Panc1 (cell line): ENCODE data around the gene TRPC4AP. TPM values are rescaled to one million over a fixed set of nuclear protein-coding genes. Genes with fewer than 3 reads are reported as not detected.

Source experiments
- ATAC-seq: fragments of 200-7000 bp; cut with Tn5 transposase; 2 replicates; pipeline ENCODE4 v1.9.1; 2020; ENCODE audit warnings: mild to moderate bottlenecking, moderate library complexity
- BruUV-seq: library from RNA; stranded (reverse); fragments of 400-500 nt; replicated peaks from 2 replicates; lab custom pipeline; 2021; lab: Mats Ljungman, UMichigan
- CTCF ChIA-PET: fragments of 300-600 bp; sonication (Branson Sonifier 250); formaldehyde crosslinking; loops from one replicate; lab custom pipeline; 2022; ENCODE audit warnings: antibody characterized with exemption; lab: Charles Lee
- POLR2A ChIA-PET: fragments of 300-600 bp; sonication (Branson Sonifier 250); formaldehyde crosslinking; loops from one replicate; lab custom pipeline; 2022; ENCODE audit warnings: antibody characterized with exemption; lab: Charles Lee
- DNase-seq: peaks from one replicate; pipeline ENCODE4 v3.0.0-alpha.2; 2010; ENCODE audit warnings: low read depth, low spot score
- H3K27ac ChIP-seq: 2 replicates; pipeline ENCODE4 v1.5.1; 2011; ENCODE audit warnings: mild to moderate bottlenecking, low read length, inconsistent platforms
- H3K27me3 ChIP-seq: fragments of 200-500 bp; sonication (Bioruptor generic); 2 replicates; pipeline ENCODE4 v1.6.0; 2014; ENCODE audit warnings: low read length, inconsistent platforms; ENCODE audit not compliant: control insufficient read depth, insufficient read depth
- H3K36me3 ChIP-seq: fragments of 200-500 bp; sonication (Bioruptor generic); 2 replicates; pipeline ENCODE4 v1.5.1; 2014; ENCODE audit warnings: inconsistent platforms, mild to moderate bottlenecking, low read length, moderate library complexity; ENCODE audit not compliant: control insufficient read depth, insufficient read depth
- H3K4me1 ChIP-seq: 2 replicates; pipeline ENCODE4 v1.5.1; 2011; ENCODE audit warnings: inconsistent platforms, mild to moderate bottlenecking, low read length, moderate library complexity; ENCODE audit not compliant: control insufficient read depth, insufficient read depth
- H3K4me3 ChIP-seq, 2 experiments: 2 replicates each; pipeline ENCODE4 v1.5.1; 2011 to 2012; ENCODE audit warnings: low read depth in 2 of 2, low read length in 2 of 2, mild to moderate bottlenecking in 2 of 2, inconsistent platforms in 1 of 2, moderate library complexity in 1 of 2
- H3K9me3 ChIP-seq: fragments of 200-500 bp; sonication (Bioruptor generic); 2 replicates; pipeline ENCODE4 v1.5.1; 2014; ENCODE audit warnings: low read depth, mild to moderate bottlenecking, inconsistent platforms, low read length, moderate library complexity; ENCODE audit not compliant: control insufficient read depth, insufficient read depth
- POLR2AphosphoS5 ChIP-seq: IDR thresholded peaks from 2 replicates; pipeline ENCODE4 v1.6.1; 2012; ENCODE audit warnings: mild to moderate bottlenecking, low read depth, low read length, moderate library complexity
- SIN3A ChIP-seq: IDR thresholded peaks from 2 replicates; pipeline ENCODE4 v1.6.1; 2012; ENCODE audit warnings: low read depth, mild to moderate bottlenecking, low read length, moderate library complexity, borderline replicate concordance; ENCODE audit not compliant: insufficient read depth
- TCF7L2 ChIP-seq: IDR thresholded peaks from 2 replicates; pipeline ENCODE4 v1.6.1; 2011; ENCODE audit warnings: mild to moderate bottlenecking, low read depth, low read length, inconsistent platforms
- in situ Hi-C: cut with HindIII; loops from 2 replicates; pipeline ENCODE4 v1.10.0; 2016; ENCODE audit warnings: low sequenced_read_pairs, low pct_unique_long_range_greater_than_20kb
- intact Hi-C: fragments of 100-400 bp; cut with micrococcal nuclease; formaldehyde crosslinking; loops from one replicate; pipeline ENCODE4 v1.10.0; 2022; ENCODE audit not compliant: unreplicated experiment
- total RNA-seq: library from RNA; stranded (reverse); gene quantifications from one replicate; pipeline ENCODE4 v1.2.1, GENCODE V29; 2021; ENCODE audit not compliant: unreplicated experiment
- TF ChIP-seq, protein P1 (sequence below), 2 experiments: IDR thresholded peaks; 2 replicates each; pipeline ENCODE4 v1.6.1; 2011 to 2012; ENCODE audit warnings: low read depth in 2 of 2, control low read depth in 1 of 2, low read length in 1 of 2, mild to moderate bottlenecking in 1 of 2, moderate library complexity in 1 of 2; ENCODE audit not compliant: insufficient read depth in 1 of 2
- TF ChIP-seq, protein P2 (sequence below): fragments of 450-650 bp; IDR thresholded peaks from 2 replicates; pipeline ENCODE4 v1.5.1; 2017; ENCODE audit warnings: mild to moderate bottlenecking

The TRPC4AP gene
- total RNA-seq, 1 experiment from 2014 or later: 48.4 TPM

DNA sequence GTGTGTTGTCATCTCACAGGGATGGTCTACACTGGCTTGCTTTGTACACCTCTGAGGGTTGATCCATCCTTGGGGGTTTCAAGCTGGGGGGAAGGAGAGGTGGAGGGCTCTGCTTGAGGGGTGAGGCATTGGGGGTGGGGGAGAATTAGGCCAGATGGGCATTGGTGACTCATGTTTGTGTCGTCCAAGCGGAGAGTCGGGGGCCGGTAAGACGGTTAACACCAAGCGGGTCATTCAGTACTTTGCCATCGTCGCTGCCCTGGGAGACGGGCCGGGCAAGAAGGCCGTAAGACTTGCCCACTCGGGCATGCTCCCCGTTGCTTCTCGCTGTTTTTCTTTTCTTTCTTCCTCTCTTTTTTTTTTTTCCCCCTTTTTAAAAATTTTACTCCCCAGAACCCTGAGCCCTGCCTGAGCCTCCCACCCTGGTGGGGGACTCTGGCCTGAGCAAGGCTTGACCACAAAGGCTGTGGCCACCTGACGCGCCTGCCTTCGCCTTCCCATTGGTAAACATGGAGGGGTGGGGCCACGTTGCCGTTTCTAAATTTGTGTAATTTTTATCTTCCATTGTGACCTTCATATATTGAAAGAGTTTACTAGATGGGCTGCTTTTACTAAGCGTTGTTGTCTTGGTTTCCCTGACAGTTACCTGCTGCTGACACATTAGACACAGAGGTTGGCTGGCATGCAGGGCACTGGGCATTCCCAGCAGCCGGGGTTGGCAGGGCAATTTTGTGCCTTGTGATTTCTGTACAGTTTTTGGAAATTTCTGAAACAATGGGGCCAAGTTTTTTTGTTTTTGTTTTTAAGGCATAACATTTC, 110.1 kb downstream of the TRPC4AP start:
- no peak for ATAC-seq

DNA sequence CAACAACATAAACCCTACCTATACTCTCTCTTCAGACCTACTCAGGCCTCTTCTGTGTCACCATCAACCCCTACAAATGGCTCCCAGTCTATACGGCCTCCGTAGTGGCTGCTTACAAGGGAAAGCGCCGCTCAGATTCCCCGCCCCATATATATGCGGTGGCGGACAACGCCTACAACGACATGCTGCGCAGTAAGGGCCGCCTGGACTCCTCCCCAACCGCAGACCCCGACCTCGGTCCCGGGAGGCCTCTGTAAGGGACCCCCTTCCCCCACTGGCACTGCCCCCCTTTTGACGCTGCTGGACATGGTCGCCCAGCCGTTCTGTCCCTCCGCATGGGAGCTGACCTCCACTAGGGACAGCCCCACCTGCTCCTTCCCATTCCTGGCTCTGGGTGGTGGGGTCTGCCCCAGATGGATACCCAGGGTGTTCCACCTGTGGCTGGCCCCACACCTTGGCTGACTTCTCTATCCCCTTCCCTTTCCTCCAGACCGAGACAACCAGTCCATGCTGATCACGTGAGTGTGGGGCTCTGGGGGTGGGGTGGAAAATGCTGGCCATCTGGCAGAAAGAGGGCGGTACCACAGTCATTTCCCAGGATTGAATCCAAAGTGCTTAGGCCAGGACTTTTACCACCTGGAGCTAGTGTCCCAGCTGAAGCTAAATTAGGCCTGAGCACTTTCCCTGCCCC, 111.9 kb downstream of the TRPC4AP start:
- Histone ChIP-seq H3K27me3 (no peaks in the 10 kb centered on the region), H3K4me3 (no peak overlapping the region), H3K4me1 (no peaks in the 10 kb centered on the region), H3K36me3 (no peaks in the 10 kb centered on the region), H3K27ac (no peak overlapping the region), H3K9me3 (no peaks in the 10 kb centered on the region)
- DNase-seq (no peak), ATAC-seq (no peak)
- ChIA-PET CTCF (no interaction called here), POLR2A (no interaction called here)
- TF ChIP-seq, protein P1, sequence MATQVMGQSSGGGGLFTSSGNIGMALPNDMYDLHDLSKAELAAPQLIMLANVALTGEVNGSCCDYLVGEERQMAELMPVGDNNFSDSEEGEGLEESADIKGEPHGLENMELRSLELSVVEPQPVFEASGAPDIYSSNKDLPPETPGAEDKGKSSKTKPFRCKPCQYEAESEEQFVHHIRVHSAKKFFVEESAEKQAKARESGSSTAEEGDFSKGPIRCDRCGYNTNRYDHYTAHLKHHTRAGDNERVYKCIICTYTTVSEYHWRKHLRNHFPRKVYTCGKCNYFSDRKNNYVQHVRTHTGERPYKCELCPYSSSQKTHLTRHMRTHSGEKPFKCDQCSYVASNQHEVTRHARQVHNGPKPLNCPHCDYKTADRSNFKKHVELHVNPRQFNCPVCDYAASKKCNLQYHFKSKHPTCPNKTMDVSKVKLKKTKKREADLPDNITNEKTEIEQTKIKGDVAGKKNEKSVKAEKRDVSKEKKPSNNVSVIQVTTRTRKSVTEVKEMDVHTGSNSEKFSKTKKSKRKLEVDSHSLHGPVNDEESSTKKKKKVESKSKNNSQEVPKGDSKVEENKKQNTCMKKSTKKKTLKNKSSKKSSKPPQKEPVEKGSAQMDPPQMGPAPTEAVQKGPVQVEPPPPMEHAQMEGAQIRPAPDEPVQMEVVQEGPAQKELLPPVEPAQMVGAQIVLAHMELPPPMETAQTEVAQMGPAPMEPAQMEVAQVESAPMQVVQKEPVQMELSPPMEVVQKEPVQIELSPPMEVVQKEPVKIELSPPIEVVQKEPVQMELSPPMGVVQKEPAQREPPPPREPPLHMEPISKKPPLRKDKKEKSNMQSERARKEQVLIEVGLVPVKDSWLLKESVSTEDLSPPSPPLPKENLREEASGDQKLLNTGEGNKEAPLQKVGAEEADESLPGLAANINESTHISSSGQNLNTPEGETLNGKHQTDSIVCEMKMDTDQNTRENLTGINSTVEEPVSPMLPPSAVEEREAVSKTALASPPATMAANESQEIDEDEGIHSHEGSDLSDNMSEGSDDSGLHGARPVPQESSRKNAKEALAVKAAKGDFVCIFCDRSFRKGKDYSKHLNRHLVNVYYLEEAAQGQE (IDR thresholded peaks at IDR 0.05; ENCODE audit: insufficient read depth in 1 of 2, low read depth in 2 of 2, low read length in 1 of 2): no peak
- TF ChIP-seq SIN3A (no peak), POLR2AphosphoS5 (no peak), TCF7L2 (no peak)
- TF ChIP-seq, protein P2, sequence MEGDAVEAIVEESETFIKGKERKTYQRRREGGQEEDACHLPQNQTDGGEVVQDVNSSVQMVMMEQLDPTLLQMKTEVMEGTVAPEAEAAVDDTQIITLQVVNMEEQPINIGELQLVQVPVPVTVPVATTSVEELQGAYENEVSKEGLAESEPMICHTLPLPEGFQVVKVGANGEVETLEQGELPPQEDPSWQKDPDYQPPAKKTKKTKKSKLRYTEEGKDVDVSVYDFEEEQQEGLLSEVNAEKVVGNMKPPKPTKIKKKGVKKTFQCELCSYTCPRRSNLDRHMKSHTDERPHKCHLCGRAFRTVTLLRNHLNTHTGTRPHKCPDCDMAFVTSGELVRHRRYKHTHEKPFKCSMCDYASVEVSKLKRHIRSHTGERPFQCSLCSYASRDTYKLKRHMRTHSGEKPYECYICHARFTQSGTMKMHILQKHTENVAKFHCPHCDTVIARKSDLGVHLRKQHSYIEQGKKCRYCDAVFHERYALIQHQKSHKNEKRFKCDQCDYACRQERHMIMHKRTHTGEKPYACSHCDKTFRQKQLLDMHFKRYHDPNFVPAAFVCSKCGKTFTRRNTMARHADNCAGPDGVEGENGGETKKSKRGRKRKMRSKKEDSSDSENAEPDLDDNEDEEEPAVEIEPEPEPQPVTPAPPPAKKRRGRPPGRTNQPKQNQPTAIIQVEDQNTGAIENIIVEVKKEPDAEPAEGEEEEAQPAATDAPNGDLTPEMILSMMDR: no peak
- intact Hi-C loops: no loop called here
- BruUV-seq: no TSS peak
- in situ Hi-C loops: no loop called here

More for the DNA sequence above, 110.1 kb downstream of the TRPC4AP start:
- no peak for DNase-seq
- ChIA-PET POLR2A (no interaction called here), CTCF (no interaction called here)
- TF ChIP-seq SIN3A (no peak), POLR2AphosphoS5 (no peak), TCF7L2 (no peak)
- TF ChIP-seq, protein P1 (IDR thresholded peaks at IDR 0.05; ENCODE audit: insufficient read depth in 1 of 2, low read depth in 2 of 2, low read length in 1 of 2): no peak
- TF ChIP-seq, protein P2: no peak
- Histone ChIP-seq H3K4me1 (no peaks in the 10 kb centered on the region), H3K9me3 (no peaks in the 10 kb centered on the region), H3K4me3 (no peak overlapping the region), H3K36me3 (no peaks in the 10 kb centered on the region), H3K27ac (no peak overlapping the region), H3K27me3 (no peaks in the 10 kb centered on the region)
- intact Hi-C loops (no loop called here), in situ Hi-C loops (no loop called here)
- no TSS peak for BruUV-seq
